Naive thymus-derived CD4-positive, alpha-beta T cell (primary cell): ENCODE measurements around the gene RPS27A. TPM values are rescaled to one million over a fixed set of nuclear protein-coding genes. Genes with fewer than 3 reads are reported as not detected.
A peak's percentile ranks its signal among the peaks of the same experiment; 100 is the strongest.

Source experiments
- ATAC-seq: fragments of 150-1000 bp; cut with Tn5 transposase; 2 replicates; pipeline ENCODE4 v1.10.0; 2021; ENCODE audit warnings: mild to moderate bottlenecking, moderate library complexity
- CTCF ChIA-PET: fragments of 350-600 bp; sonication (Branson Sonifier 250); formaldehyde crosslinking; loops from one replicate; lab custom pipeline; 2021; ENCODE audit warnings: antibody characterized with exemption; lab: Charles Lee
- POLR2A ChIA-PET: fragments of 350-600 bp; sonication (Branson Sonifier 250); formaldehyde crosslinking; loops from one replicate; lab custom pipeline; 2021; ENCODE audit warnings: antibody characterized with exemption, inconsistent platforms; lab: Charles Lee
- DNase-seq, 9 donors: peaks; one replicate each; pipeline versions ENCODE4 v3.0.0 to v3.0.0-alpha.2; 2020 to 2022; ENCODE audit warnings: mixed read lengths in 1 of 9
- H3K27ac ChIP-seq: one replicate; pipeline ENCODE4 v1.7.0; 2013; ENCODE audit warnings: mild to moderate bottlenecking, low read depth, low read length, moderate library complexity
- H3K27me3 ChIP-seq, 2 donors: one replicate each; pipeline ENCODE4 v1.7.0; 2013; ENCODE audit warnings: low read length in 2 of 2, mild to moderate bottlenecking in 2 of 2, moderate library complexity in 2 of 2; ENCODE audit not compliant: control insufficient read depth in 2 of 2, insufficient read depth in 2 of 2
- H3K36me3 ChIP-seq, 3 experiments: 1 replicate in 2 of 3; 2 replicates in 1 of 3; pipeline ENCODE4 v1.7.0; 2013; ENCODE audit warnings: low read length in 3 of 3, mild to moderate bottlenecking in 3 of 3, moderate library complexity in 1 of 3; ENCODE audit not compliant: insufficient read depth in 3 of 3, control insufficient read depth in 2 of 3
- H3K4me1 ChIP-seq, 2 donors: one replicate each; pipeline ENCODE4 v1.7.0; 2013; ENCODE audit warnings: low read length in 2 of 2, mild to moderate bottlenecking in 2 of 2, moderate library complexity in 1 of 2; ENCODE audit not compliant: control insufficient read depth in 2 of 2, insufficient read depth in 2 of 2
- H3K4me3 ChIP-seq: 2 replicates; pipeline ENCODE4 v1.7.0; 2013; ENCODE audit warnings: mild to moderate bottlenecking, low read length
- H3K9me3 ChIP-seq, 3 experiments: 1 replicate in 2 of 3; 2 replicates in 1 of 3; pipeline ENCODE4 v1.7.0; 2013; ENCODE audit warnings: low read length in 3 of 3; ENCODE audit not compliant: control insufficient read depth in 2 of 3
- H3K27ac Mint-ChIP-seq, 9 donors: one replicate each; pipeline ENCODE4 v1.8.0; 2020 to 2022; ENCODE audit warnings: mixed read lengths in 9 of 9, mild to moderate bottlenecking in 8 of 9, moderate library complexity in 5 of 9, inconsistent platforms in 2 of 9
- H3K27me3 Mint-ChIP-seq, 5 donors: one replicate each; pipeline ENCODE4 v1.8.0; 2021 to 2022; ENCODE audit warnings: mixed read lengths in 5 of 5, mild to moderate bottlenecking in 1 of 5
- H3K36me3 Mint-ChIP-seq, 5 donors: one replicate each; pipeline ENCODE4 v1.8.0; 2020 to 2022; ENCODE audit warnings: mixed read lengths in 5 of 5, mild to moderate bottlenecking in 3 of 5, inconsistent platforms in 1 of 5
- H3K4me1 Mint-ChIP-seq, 7 donors: one replicate each; pipeline ENCODE4 v1.8.0; 2020 to 2022; ENCODE audit warnings: mixed read lengths in 7 of 7, mild to moderate bottlenecking in 3 of 7, inconsistent platforms in 1 of 7
- H3K4me3 Mint-ChIP-seq, 10 donors: one replicate each; pipeline ENCODE4 v1.8.0; 2020 to 2022; ENCODE audit warnings: mild to moderate bottlenecking in 10 of 10, mixed read lengths in 10 of 10, moderate library complexity in 6 of 10, inconsistent platforms in 2 of 10
- H3K9me3 Mint-ChIP-seq, 11 donors: one replicate each; pipeline ENCODE4 v1.8.0; 2020 to 2022; ENCODE audit warnings: mixed read lengths in 11 of 11, mild to moderate bottlenecking in 4 of 11, inconsistent platforms in 1 of 11, moderate library complexity in 1 of 11
- intact Hi-C, 2 donors: fragments of 100-400 bp; cut with micrococcal nuclease; formaldehyde crosslinking; loops; one replicate each; pipeline ENCODE4 v1.15.1; 2023
- polyA plus RNA-seq, 2 donors: library from polyadenylated mRNA; unstranded; fragments of 300-500 nt; fragmentation: Illumina TruSeq; gene quantifications; one replicate each; pipeline ENCODE4 v1.2.3, GENCODE V29; 2021
- total RNA-seq, 6 experiments: library from RNA in 5 of 6; stranded (reverse) in 5 of 6; gene quantifications; 1 replicate in 5 of 6; 2 replicates in 1 of 6; pipeline ENCODE4 v1.2.3 and lab custom pipeline; 2021 to 2026

RPS27A gene
- total and polyA plus RNA-seq, 7 experiments from 2014 or later: 948 to 4,603 (median 2,191) TPM

DNA sequence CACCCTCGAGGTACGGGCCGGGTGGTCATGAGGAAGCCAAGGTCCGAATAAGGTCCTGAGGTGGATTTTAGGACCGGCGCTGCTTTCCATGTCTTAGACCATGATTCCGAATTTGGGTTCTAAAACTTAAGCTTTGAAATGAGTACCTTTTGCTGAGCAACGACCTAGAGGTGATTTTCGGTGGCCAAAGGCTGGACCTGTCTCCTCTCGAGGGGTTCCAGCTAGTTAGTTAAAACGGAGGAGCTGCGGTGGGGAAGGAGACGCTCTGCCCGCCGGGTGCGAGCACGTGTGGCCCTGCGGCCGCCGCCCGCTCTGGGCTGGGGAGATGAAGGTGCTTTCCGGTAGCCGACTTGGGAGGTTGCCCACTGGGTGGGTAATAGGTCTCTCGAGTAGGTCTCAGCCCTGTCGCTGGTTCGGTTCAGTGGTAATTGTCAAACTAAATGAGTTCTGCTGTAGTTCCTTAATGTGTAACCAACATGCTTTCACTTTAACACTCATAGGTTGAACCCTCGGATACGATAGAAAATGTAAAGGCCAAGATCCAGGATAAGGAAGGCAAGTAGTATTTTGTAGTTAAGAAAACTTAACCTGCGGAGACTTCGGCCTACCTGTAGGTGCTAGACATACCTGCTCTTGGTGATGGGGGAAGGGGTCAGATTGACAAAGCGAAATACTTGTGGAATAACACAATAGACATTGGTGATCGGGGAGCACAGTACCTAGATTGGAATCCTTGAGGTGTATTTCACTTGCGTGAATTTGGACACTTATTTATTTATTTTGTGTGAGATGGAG, 572 bp downstream of the RPS27A start:
- Mint-ChIP-seq H3K36me3 (peaks cover 12 to 37% (median 22%) of the 10 kb centered on the region in 5 donors), H3K4me1 (peaks cover 33 to 77% (median 57%) of the 10 kb centered on the region in 7 donors), H3K27me3 (no peaks in the 10 kb centered on the region), H3K27ac (peak overlapping the region; percentile 96 to 99 (median 99)), H3K4me3 (peak overlapping the region; percentile 96 to 100 (median 100)), H3K9me3 (peaks cover 0 to 4% (median 0%) of the 10 kb centered on the region in 11 donors)
- Histone ChIP-seq H3K4me1 (peaks cover 23 to 24% of the 10 kb centered on the region in 2 donors), H3K36me3 (peaks cover 0 to 36% (median 24%) of the 10 kb centered on the region in 3 experiments), H3K9me3 (no peaks in the 10 kb centered on the region), H3K27me3 (no peaks in the 10 kb centered on the region), H3K27ac (peak overlapping the region; percentile 99), H3K4me3 (peak overlapping the region; percentile 75)
- peak; percentile 55 for ATAC-seq
- DNase-seq: peak in 8 of 9 donors; percentile 30 to 63 (median 38)
- CTCF ChIA-PET: interaction anchor here (1.0 kb wide), 1 partner anchor 10 kb away, joined by 3 read pairs; no protein-coding TSS in a partner anchor
- POLR2A ChIA-PET: interaction anchor here (0.7 to 1.4 kb wide), 19 partner anchors 10 to 385 kb away, joined by 3 to 79 read pairs (median 5); partner anchors contain the start of genes CFAP36, MTIF2, PPP4R3B and RTN4
- intact Hi-C loops: loop anchor here (1.0 to 5.0 kb wide), 20 partner anchors 10 to 1466 kb away; partner anchors contain the start of genes CCDC88A (in 2 of the 2), CFAP36 (in 2 of the 2), CHAC2 (in 2 of the 2) and EML6 (in 2 of the 2)

- peaks cover 18 to 19% of the 10 kb centered on the region in 2 donors for H3K4me1 ChIP-seq
- no peak for DNase-seq
- CTCF ChIA-PET: no interaction called here
- peak overlapping the region; percentile 99 for H3K27ac ChIP-seq
- H3K27me3 ChIP-seq: no peaks in the 10 kb centered on the region
- ATAC-seq: no peak
- peaks cover 29 to 72% (median 52%) of the 10 kb centered on the region in 7 donors for H3K4me1 Mint-ChIP-seq
- peaks cover 0 to 36% (median 24%) of the 10 kb centered on the region in 3 experiments for H3K36me3 ChIP-seq
- H3K27ac Mint-ChIP-seq: peak overlapping the region; percentile 96 to 99 (median 99)
- POLR2A ChIA-PET: no interaction called here
- no peaks in the 10 kb centered on the region for H3K27me3 Mint-ChIP-seq
- H3K9me3 Mint-ChIP-seq: peaks cover 0 to 4% (median 0%) of the 10 kb centered on the region in 11 donors
- H3K4me3 Mint-ChIP-seq: peak overlapping the region; percentile 96 to 100 (median 100)
- H3K36me3 Mint-ChIP-seq: peaks cover 11 to 33% (median 22%) of the 10 kb centered on the region in 5 donors
- H3K4me3 ChIP-seq: peak overlapping the region; percentile 75
- intact Hi-C loops: loop anchor here (2.0 to 5.0 kb wide), 8 partner anchors 184 to 1466 kb away; partner anchors contain the start of genes ASB3 (in 1 of the 2), CCDC88A (in 1 of the 2), CHAC2 (in 1 of the 2) and ERLEC1 (in 1 of the 2)
- H3K9me3 ChIP-seq: no peaks in the 10 kb centered on the region
Observed at GRCh38 chr2:55233658-55233940, 1.1 kb downstream of the RPS27A start.

- no peak for DNase-seq
- ChIA-PET CTCF (no interaction called here), POLR2A (interaction anchor here (0.5 to 2.1 kb wide), 3 partner anchors 12 to 283 kb away, joined by 4 to 7 read pairs (median 7); no protein-coding TSS in a partner anchor)
- Histone ChIP-seq H3K9me3 (no peaks in the 10 kb centered on the region), H3K4me3 (no peak overlapping the region), H3K27ac (peak overlapping the region; percentile 11), H3K27me3 (no peaks in the 10 kb centered on the region), H3K4me1 (peaks cover 17 to 18% of the 10 kb centered on the region in 2 donors), H3K36me3 (peaks cover 0 to 36% (median 24%) of the 10 kb centered on the region in 3 experiments)
- Mint-ChIP-seq H3K36me3 (peaks cover 12 to 38% (median 22%) of the 10 kb centered on the region in 5 donors), H3K4me1 (peaks cover 19 to 64% (median 44%) of the 10 kb centered on the region in 7 donors), H3K27me3 (no peaks in the 10 kb centered on the region), H3K4me3 (peak overlapping the region in 1 of 10 donors; percentile 96), H3K9me3 (peaks cover 0 to 4% (median 0%) of the 10 kb centered on the region in 11 donors), H3K27ac (peak overlapping the region in 4 of 9 donors; percentile 38 to 99 (median 68))
- intact Hi-C loops: loop anchor here in 1 of 2 donors (2.0 kb wide), 1 partner anchor 15 kb away; no protein-coding TSS in a partner anchor
- no peak for ATAC-seq
Observed at GRCh38 chr2:55235724-55236538, 3.4 kb downstream of the RPS27A start.

DNA sequence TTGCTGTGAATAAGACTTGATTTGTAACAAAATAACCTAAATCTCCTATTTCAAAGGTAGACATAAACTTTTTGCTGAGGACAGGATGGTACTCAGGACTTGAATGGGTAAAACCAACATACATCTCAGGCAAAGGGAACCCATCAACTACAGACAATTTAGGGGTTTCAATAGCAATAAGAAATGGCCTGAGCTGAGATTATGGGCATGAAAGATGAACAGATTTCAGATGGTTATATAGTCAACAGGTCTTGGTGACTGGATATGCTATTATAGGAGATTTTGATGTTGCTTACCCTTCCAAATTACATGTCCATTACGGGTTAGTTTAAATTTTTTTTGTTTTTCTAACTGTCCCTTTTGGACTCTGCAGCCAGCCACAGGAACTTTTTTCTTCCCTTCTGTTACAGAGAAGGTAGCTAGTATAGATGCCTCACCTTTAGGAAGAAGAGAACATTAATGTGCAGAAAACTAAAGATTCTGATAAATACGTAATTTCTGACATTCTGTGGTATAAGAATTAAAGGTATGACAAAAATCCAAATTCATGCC, 4.6 kb downstream of the RPS27A start:
- peaks cover 0 to 3% (median 0%) of the 10 kb centered on the region in 11 donors for H3K9me3 Mint-ChIP-seq
- intact Hi-C loops: loop anchor here in 1 of 2 donors (2.0 kb wide), 1 partner anchor 16 kb away; no protein-coding TSS in a partner anchor
- Histone ChIP-seq H3K9me3 (no peaks in the 10 kb centered on the region), H3K27ac (peak overlapping the region; percentile 17), H3K4me1 (peaks cover 11 to 18% of the 10 kb centered on the region in 2 donors), H3K4me3 (no peak overlapping the region), H3K27me3 (no peaks in the 10 kb centered on the region), H3K36me3 (peaks cover 0 to 43% (median 24%) of the 10 kb centered on the region in 3 experiments)
- ATAC-seq: no peak
- ChIA-PET CTCF (interaction anchor here (1.3 kb wide), 1 partner anchor 14 kb away, joined by 3 read pairs; no protein-coding TSS in a partner anchor), POLR2A (interaction anchor here (0.7 to 2.1 kb wide), 2 partner anchors 14 to 174 kb away, joined by 3 to 7 read pairs; no protein-coding TSS in a partner anchor)
- no peak overlapping the region for H3K4me3 Mint-ChIP-seq
- peaks cover 11 to 53% (median 33%) of the 10 kb centered on the region in 7 donors for H3K4me1 Mint-ChIP-seq
- H3K27ac Mint-ChIP-seq: no peak overlapping the region
- H3K27me3 Mint-ChIP-seq: no peaks in the 10 kb centered on the region
- peaks cover 12 to 38% (median 21%) of the 10 kb centered on the region in 5 donors for H3K36me3 Mint-ChIP-seq
- DNase-seq: no peak

DNA sequence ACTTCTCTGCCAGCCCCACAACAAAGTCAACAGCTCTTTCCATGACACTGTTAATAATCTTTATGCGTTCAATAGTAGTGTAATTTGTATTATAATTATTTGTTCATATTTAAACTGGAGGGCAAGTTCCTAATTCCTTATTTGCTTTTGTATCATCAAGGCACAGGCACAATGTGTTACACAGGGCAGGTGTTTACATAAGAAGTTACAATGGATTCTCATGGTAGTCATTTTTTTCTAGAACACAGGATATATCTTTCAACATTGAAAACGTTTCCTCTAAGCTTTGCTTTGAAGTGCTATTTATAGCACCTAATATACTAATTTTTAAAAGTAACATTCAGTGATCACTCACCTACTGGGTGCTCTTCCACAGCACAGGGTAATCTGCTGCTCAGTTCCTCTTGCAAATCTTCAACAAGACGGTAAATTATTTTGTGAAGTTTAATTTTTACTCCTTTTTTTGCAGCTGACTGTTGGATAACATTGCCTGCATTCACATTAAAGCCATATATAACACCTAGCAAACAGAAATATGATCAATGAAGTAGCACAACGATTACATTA, 7.3 kb downstream of the RPS27A start:
- Mint-ChIP-seq H3K4me3 (no peak overlapping the region), H3K36me3 (peaks cover 0 to 41% (median 9%) of the 10 kb centered on the region in 5 donors), H3K9me3 (no peaks in the 10 kb centered on the region), H3K27ac (peak overlapping the region in 2 of 9 donors; percentile 40 to 44), H3K27me3 (no peaks in the 10 kb centered on the region), H3K4me1 (peaks cover 0 to 29% (median 16%) of the 10 kb centered on the region in 7 donors)
- Histone ChIP-seq H3K9me3 (no peaks in the 10 kb centered on the region), H3K4me1 (peaks cover 0 to 3% of the 10 kb centered on the region in 2 donors), H3K36me3 (peaks cover 0 to 40% (median 30%) of the 10 kb centered on the region in 3 experiments), H3K27me3 (no peaks in the 10 kb centered on the region), H3K27ac (no peak overlapping the region), H3K4me3 (no peak overlapping the region)
- DNase-seq: no peak
- ChIA-PET CTCF (no interaction called here), POLR2A (no interaction called here)
- no peak for ATAC-seq
- intact Hi-C loops: no loop called here
